Activated T-helper 1 cell treated with anti-CD3 and anti-CD28 coated beads, Interleukin-2, amount 50 U/mL, for 16 hours (primary cell): ENCODE measurements around the gene MICU1.

Experiments
- DNase-seq, 2 donors: peaks; one replicate each; pipeline ENCODE4 v3.0.0-alpha.2; 2020; ENCODE audit warnings: low read depth in 1 of 2, low spot score in 1 of 2

MICU1 gene

DNA sequence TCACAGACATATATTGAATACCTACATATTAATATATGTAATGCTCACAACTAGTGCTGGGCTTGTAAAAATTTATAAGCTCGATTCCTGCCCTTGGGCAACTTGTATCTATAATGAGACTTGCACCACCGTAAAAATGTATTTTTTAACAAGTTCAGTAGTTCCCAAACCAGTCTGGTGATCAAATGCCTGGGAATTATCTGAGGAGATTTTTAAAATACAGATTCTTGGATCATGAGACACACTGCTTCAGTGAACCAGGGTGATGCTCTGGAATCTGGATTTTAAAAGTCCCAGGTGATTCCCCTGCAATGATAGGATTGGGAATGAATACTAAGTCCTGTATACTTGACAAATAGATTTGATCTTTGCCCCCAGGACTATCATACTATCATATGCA, 4.3 kb upstream of the MICU1 start:
- no peak for DNase-seq

DNA sequence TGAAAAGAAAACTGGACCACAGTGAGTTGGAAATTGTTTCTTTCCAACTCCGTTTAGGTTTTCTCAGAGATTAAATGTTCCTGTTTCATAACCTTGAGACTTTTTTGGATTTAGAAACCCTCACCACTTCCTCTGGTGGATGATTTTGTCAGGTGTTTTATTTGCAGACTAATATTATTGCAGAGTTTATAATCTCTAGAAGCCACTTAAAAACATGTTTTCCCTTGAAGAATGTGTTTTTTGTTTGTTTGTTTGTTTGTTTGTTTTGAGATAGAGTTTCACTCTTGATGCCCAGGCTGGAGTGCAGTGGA, 520 bp upstream of the MICU1 start:
- DNase-seq = no peak

DNA sequence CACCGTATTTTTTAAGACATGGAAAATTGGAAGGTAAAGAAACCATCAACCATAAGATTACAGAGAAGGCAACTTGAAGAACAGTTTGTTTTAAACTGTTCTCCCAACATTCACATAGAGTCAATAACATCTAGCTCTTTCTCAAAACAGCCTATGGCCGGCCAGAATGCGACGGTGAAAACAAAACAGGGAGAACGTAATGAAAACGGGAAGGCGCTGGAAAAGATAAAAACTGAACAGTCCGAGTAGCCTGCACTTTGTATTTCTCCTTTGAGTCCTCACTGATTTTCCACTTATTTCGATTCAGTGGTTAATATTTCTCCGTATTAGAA, 637 bp downstream of the MICU1 start:
- DNase-seq = no peak

DNA sequence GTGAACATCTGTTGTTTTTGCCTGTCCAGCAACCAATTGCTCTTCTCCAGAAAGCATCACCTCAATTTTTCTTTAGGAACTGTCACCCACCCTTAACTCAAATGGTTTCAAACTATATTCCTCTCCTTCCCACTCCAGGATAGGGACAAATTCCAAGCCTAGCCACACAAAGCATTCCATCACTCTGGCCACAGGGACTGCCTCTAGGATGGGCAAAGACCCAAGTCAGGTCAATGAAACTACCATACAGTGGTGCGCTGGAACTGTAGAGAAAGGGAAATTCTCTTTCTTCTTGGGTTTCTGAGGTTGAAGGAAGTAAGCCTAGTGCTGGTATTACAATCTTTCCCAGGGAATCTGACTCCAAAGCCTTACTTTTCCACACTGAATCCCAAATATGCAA, 3.6 kb downstream of the MICU1 start:
- no peak for DNase-seq

DNA sequence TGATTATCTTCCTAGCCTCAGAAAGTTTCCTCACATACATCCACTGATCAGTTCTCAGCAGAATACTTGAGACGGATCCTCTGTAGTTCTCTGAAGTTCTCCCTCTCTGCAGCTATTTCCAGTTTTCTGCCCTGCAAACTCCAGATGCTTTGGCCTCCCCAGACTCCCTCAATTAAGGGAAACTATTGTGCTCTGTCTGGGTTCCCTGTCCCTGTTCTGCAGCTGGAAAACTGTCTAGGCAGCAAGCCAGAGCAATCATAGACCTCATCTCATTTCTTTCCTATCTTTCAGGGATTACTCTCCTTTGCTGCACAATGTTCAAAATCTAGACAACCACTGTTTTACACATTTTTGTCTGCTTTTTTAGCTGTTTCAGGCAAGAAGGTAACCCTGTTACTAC, 9.2 kb downstream of the MICU1 start:
- DNase-seq = no peak

DNA sequence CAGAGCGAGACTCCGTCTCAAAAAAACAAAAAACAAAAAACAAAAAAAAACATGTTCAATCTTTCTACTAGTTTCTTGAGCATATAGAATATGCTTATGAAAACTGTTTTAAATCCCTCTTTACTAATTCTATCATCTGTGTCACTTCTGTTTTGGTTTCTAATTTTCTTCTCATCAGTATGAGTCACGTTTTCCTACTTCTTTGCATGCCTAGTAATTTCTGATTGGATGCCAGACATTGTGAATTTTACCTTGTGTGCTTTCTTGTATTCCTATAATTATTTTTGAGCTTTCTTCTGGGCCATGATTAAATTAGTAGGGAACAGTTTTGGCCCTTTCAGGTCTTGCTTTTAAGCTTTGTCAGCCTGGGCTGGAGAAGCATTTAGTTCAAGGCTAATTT, 9.9 kb downstream of the MICU1 start:
- no peak for DNase-seq

DNA sequence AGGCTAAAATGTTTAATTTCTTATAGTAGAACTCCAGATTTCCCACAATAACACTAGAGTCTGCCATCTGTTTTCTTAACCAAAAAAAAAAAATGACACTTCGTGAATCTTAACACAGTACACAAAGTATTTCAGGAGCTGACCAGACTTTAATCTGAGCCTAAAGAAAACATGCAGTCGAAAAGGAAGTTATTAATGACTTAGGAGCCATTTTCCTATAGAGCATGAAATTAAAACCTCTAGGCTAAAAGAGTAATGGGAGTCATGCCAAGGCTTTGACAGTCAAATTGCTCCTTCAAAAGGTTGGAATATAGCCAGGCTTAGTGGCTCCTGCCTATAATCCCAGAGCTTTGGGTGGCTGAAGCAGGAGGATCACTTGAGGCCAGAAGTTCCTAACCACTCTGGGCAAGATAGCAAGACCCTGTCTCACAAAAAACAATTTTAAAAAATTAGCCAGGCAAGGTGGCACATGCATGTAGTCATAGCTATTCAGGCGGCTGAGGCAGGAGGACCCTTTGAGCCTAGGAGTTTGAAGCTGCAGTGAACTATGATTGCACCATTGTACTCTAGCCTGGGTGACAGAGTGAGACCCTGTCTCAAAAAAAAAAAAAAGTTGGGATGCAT, 13.6 kb downstream of the MICU1 start:
- no peak for DNase-seq

DNA sequence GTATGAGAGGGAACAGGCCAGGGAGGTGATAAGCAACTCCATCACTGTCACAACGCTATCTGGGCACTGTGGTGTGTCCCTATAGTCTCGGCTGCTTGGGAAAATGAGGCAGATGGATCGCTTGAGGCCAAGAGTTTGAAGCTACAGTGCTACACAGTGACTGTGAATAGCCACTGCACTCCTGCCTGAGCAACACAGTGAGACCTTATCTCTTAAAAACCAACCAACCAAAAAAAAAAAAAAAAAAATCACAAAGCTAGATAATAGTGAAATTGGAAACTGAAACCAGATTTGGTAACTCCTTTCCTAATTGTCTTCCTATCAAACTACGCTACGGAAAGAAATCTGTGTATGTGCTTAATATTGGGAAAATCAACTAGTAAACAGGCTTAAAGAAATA, 14.1 kb downstream of the MICU1 start:
- DNase-seq = no peak

DNA sequence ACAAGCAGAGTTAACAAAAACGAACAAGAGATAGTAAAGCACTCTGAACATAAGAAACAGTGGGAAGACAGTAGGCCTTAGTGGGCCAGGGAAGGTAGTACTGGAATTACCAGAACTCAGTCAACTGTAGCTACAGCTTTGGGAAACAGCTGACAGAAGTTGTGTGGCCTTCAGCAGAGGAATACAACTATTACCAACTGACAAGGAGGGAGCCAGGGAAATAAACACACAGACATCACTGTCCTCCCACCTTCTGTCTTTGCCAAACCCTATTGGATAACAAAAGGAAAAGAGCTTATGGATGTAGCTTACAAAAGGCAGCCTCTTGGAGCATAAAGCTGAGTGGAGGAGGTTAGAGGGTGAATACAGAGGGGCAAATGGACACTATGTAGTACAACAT, 15.4 kb downstream of the MICU1 start:
- no peak for DNase-seq

DNA sequence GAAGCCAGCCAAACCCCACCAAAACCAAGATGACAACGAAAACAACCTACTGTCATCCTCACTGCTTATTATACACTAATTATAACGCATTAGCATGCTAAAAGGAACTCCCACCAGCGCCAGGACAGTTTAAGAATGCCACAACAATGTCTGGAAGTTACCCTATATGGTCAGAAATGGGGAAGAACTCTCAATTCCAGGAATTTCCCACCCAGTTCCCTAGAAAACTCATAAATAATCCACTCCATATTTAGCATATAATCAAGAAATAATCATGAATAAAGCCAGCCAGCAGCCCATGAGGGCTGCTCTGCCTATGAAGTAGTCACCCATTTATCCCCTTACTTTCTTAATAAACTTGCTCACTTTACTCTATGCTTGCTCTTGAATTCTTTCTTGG, 20.8 kb downstream of the MICU1 start:
- no peak for DNase-seq

DNA sequence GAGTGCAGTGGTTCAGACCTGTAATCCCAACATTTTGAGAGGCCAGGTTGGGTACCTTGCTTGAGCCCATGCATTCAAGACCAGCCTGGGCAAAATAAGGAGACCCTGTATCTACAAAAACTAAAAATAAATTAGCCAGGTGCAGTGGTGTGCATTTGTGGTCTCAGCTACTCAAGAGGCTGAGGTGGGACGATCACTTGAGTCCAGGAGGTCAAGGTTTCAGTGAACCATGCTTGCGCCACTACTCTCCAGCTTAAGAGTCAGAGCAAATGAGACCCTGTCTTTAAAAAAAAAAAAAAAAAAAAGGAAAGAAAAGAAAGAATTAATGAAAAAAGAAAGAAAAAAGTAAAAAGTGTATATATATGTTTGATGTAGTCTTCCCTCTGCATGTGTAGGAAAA, 24.7 kb downstream of the MICU1 start:
- DNase-seq = no peak

DNA sequence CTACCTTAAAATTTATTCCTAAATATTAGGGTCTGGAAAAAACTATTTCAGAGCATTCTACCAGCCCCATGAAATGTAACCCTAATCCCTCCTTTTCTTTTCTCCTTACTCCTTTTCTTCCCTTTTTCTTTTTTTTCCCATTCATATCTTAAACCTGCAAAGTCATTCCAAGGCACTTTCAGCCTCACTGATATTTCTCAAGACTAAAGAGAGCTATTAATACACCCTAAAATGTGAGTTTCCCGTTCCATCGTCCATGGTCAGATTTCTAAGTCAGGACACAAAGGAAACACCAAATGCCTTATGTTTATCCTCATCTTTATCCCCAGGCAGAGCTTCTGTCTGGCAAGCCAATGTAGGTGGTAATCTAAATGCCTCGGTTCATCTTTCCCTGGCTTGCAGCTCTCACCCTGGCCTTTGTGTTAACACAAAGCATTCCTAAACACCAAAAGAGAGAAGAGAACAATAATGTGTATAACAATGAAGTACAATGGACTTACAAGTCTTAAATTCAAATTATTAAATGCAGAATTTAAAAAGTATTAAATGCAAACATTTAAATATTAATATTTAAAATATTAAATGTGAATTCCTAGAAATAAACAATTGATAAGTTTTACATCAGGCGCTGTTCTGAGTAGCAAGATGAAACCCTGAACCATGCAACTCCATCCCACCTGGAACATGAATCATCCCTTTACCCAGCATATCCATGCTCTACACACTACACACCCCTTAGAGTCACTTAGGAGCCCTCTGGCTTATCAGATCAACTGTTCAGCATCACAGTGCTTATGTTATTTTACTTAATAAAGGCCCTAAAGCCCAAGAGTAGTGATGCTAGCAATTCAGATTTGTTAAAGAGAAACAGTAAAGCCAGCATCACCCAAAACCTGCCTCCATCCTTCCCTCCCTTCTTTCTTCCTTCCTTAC, 26.8 kb downstream of the MICU1 start:
- no peak for DNase-seq

DNA sequence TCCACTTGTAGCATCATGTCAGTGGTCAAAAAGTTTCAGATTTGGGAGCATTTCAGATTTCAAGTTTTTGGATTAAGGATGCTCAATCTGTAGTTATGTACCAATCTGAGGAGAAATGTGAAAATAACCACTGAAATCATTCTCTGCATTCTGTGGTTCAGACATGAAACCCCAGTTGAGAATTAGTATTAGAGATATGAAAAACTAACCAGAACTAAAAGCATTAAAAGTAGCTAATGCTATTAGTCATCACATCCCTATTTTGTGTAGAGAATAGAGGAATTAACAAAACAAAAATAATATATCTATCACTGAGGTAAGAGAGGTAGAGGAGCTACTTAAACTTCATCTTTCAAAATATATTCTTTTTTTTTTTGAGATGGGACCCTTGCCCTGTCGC, 28.0 kb downstream of the MICU1 start:
- DNase-seq = no peak

DNA sequence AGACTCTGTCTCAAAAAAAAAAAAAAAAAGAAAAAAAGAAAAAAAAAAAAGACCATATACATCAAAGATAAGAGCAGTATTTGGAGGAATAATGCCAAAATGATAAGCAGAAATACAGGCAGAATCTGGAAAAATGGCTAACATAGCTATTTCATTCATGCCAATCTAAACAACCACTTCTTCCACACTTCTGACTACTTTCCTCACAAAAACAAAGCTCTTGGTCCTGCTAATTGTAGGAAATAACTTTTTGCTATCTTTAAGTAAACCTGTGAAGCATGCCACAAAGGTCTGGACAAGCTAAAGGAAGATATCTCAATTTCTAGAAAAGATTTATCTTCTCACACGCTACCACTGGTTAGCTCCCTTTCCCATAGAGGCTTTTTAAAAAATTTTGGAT, 30.4 kb downstream of the MICU1 start:
- DNase-seq = no peak

DNA sequence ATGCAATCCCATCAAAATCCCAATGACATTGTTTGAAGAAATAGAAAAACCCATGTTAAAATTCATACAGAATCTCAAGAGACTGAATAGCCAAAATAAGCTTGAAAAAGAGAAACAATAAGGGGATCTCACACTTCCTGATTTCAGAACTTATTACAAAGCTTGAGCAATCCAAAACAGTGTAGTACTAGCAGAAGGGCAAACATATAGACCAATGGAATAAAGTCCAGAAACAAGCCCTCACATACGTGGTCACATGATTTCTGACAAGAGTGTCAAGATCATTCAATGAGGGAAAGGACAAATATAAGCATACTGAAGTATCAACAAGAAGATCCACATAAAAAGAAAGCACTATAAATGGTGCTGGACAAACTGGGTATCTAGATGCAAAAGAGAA, 31.9 kb downstream of the MICU1 start:
- no peak for DNase-seq

DNA sequence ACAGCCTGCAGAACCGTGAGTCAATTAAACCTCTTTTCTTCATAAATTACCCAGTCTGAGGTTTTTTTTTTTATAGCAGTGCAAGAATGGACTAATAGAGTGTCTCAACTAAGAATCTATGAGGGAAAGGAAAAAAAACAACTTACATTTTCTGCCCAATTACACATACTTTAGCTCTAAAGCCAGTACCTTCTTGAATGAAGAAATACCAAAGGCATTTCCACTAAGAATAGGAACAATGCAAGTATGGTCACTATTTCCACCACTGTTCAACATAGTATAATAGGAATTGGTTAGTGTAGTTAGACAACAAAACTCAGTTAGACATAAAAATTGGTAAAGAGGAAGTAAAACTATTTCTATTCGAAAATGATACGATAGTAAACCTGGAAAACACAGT, 37.6 kb downstream of the MICU1 start:
- no peak for DNase-seq

DNA sequence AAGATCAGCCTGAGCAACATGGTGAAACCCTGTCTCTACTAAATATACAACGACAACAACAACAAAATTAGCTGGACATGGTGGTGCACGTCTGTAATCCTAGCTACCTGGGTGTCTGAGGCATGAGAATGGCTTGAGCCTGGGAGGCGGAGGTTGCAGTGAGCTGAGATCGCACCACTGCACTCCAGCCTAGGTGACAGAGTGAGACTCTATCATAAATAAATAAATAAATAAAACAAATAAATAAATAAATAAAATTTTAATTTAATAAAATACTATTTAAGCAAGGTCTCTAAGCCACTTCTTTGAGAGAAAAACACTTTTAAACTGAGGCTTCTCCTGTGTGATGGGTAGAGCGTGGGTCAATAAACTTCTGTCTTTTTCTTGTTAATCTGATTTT, 38.3 kb downstream of the MICU1 start:
- DNase-seq = no peak

DNA sequence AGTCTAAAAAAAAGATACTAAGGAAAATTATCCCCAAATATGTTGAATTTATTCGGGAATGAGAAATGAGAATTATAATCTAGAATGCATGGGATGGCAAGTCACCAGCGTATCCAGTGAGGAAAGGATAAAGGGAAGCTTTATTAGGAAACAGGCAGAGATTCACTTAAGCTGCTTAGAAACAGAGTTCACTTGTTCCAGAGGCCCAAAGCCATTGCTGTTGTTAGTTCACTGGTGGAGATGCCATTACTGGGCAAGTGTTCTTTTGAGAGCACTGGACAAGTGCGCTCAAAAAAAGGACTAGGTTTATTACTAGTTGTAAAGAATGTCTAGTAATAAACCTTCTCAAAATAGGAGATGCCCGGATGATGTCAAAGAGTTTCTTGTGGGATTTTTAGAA, 51.2 kb downstream of the MICU1 start:
- no peak for DNase-seq

DNA sequence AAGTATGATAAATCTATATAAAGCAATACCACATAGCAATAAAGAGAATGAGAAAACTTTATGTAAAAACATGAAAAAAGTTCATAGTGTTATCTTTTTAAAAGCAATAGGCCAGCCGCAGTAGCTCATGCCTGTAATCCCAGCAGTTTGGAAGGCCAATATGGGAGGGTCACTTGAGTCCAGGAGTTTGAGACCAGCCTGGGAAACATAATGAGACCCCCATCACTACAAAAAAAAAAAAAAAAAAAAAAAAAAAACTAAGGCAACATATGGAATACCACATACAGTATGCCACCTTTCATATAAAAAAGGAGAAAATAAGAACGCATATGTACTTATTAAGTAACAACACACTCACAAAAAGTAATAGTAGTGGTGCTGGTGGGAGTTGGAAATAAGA, 52.8 kb downstream of the MICU1 start:
- no peak for DNase-seq

DNA sequence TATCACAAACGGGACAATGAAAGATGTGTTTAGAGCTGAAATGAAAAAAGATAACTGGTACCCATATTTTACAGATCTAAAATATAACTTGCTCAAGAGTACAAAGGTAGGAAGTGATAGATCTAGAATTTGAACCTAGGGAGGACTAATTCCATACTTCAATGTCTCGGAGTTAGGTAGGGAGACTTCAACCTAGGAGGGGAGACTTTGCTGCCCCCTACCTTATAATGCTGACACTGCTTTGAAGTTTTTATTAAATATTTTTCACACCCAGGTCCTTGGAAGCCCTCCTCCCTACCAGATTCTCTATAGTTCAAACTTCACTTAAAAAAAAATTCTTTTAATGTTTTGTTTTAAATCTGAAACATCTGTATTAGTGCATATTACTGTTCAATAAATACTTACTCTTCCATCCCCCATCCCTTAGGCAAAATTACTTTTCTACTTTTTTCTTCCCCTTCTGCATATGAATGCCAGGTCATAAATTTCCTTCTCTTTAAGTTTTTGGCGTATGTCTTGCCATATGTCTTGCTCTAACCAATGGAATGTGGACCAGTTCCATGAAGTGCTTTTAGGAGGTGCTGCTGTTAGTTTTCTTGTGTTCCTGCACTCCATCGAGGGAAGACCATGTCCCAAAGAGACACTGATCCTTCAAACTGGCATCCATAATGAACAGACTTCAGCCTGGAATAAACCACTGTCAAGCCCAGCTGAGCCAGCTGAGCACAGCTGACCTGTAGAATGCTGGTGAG, 57.8 kb downstream of the MICU1 start:
- no peak for DNase-seq

DNA sequence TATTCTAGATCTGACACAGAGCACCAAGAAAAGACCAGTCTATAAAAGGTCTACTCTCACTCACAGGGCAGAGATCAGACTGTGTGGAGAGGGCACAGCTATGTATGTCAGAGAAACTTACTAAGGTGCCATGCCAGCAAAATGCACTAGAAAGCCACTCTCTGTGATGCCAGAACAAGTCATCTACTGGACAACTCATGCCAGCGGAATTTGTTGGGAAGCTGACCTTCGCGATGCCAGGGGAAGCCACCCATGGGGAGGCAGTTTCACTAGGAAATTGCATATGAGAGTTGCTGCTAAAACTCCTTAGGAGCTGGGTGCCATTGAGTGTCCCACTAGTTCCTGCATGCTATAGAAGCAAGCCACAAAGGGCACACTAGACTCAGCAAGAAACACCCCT, 58.5 kb downstream of the MICU1 start:
- DNase-seq = no peak

DNA sequence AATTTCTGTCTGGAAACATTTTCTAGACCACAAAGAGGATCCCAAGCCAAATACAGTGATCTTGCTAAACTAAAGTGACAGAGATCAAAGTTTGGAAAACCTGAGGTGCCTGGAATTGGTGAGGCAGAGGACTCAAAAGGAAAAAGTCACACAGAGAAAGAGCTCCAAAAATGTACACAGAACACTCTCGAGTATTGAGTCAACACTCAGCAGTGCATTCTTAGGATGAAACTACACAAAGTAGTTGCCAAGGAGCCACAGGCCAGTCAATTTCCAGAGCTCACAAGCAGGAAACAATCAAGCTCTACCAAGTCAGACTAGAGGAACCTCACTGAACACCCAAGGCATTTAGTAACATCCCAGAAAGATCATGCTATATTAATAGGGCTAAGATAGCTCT, 61.3 kb downstream of the MICU1 start:
- no peak for DNase-seq
